RWPE1 (cell line): ENCODE measurements around the gene OSBP2.

Experiments
- CTCF ChIA-PET: fragments of 350-600 bp; sonication (Branson Sonifier 250); formaldehyde crosslinking; extraction: SDS; loops from one replicate; lab custom pipeline; 2021; lab: Yijun Ruan, JAX
- POLR2A ChIA-PET: fragments of 400-600 bp; formaldehyde crosslinking; extraction: SDS; loops from one replicate; lab custom pipeline; 2020; ENCODE audit warnings: antibody characterized with exemption; ENCODE audit not compliant: low non-redundant PET; lab: Yijun Ruan, JAX
- DNase-seq: peaks from one replicate; pipeline ENCODE4 v3.0.0; 2012; ENCODE audit warnings: low spot score
- H3K27ac ChIP-seq: fragments of 450-650 bp; 2 replicates; pipeline ENCODE4 v1.5.1; 2017
- CTCF ChIP-seq: fragments of 450-650 bp; conservative IDR thresholded peaks from 2 replicates; pipeline ENCODE4 v1.5.1; 2017; ENCODE audit warnings: low read depth, mild to moderate bottlenecking

The OSBP2 gene

GRCh38 chr22:30864441-30865420 lies 170.1 kb downstream of the OSBP2 start:
- TF ChIP-seq CTCF: no peak
- no peak for DNase-seq
- ChIA-PET CTCF (no interaction called here), POLR2A (no interaction called here)
- no peak overlapping the region for H3K27ac ChIP-seq

- ChIA-PET POLR2A (no interaction called here), CTCF (no interaction called here)
- DNase-seq: no peak
- TF ChIP-seq CTCF: no peak
- H3K27ac ChIP-seq: no peak overlapping the region
Measured at GRCh38 chr22:30865656-30866055, 171.0 kb downstream of the OSBP2 start.

GRCh38 chr22:30866216-30866615 lies 171.5 kb downstream of the OSBP2 start:
- CTCF ChIA-PET: no interaction called here
- no peak overlapping the region for H3K27ac ChIP-seq
- DNase-seq: no peak
- no peak for TF ChIP-seq CTCF
- POLR2A ChIA-PET: no interaction called here

GRCh38 chr22:30866811-30867271 lies 172.2 kb downstream of the OSBP2 start:
- TF ChIP-seq CTCF: no peak
- ChIA-PET CTCF (no interaction called here), POLR2A (no interaction called here)
- DNase-seq: no peak
- H3K27ac ChIP-seq: no peak overlapping the region

- H3K27ac ChIP-seq: no peak overlapping the region
- TF ChIP-seq CTCF: no peak
- no peak for DNase-seq
- POLR2A ChIA-PET: no interaction called here
- CTCF ChIA-PET: no interaction called here
Measured at GRCh38 chr22:30867746-30868662, 173.3 kb downstream of the OSBP2 start.
